HFFc6 (cell line): ENCODE measurements around the gene WDR1. TPM values are rescaled to one million over a fixed set of nuclear protein-coding genes. Genes with fewer than 3 reads are reported as not detected.
A peak's percentile ranks its signal among the peaks of the same experiment; 100 is the strongest.

Experiments
- DNase-seq: peaks from one replicate; pipeline ENCODE4 v3.0.0-alpha.2; 2018
- H3K27ac Mint-ChIP-seq: 2 replicates; pipeline ENCODE4 v1.8.0; 2020; ENCODE audit warnings: mild to moderate bottlenecking, mixed read lengths
- H3K27me3 Mint-ChIP-seq: 2 replicates; pipeline ENCODE4 v1.8.0; 2021; ENCODE audit warnings: mild to moderate bottlenecking, moderate library complexity, mixed read lengths; ENCODE audit not compliant: insufficient read depth
- H3K36me3 Mint-ChIP-seq: 2 replicates; pipeline ENCODE4 v1.8.0; 2021; ENCODE audit warnings: low read depth, mixed read lengths
- H3K4me1 Mint-ChIP-seq: 2 replicates; pipeline ENCODE4 v1.8.0; 2020; ENCODE audit warnings: low read depth, mixed read lengths
- H3K4me3 Mint-ChIP-seq: 2 replicates; pipeline ENCODE4 v1.8.0; 2020; ENCODE audit warnings: mild to moderate bottlenecking, moderate library complexity, mixed read lengths
- H3K9me3 Mint-ChIP-seq: 2 replicates; pipeline ENCODE4 v1.8.0; 2020; ENCODE audit warnings: mild to moderate bottlenecking, mixed read lengths
- CTCF ChIP-seq: fragments of 200-600 bp; sonication (generic); IDR thresholded peaks from 2 replicates; pipeline ENCODE4 v1.5.0; 2021; ENCODE audit warnings: antibody characterized with exemption, mild to moderate bottlenecking
- total RNA-seq, 6 experiments: library from RNA; stranded (reverse); fragmentation: NEBNext Ultra II Directional; extraction: Animal tissue kit (Norgen Biotek cat#: 25700); gene quantifications; 2 replicates in 1 of 6; 3 replicates in 5 of 6; pipeline ENCODE4 v1.2.3, GENCODE V29; 2021

WDR1 gene
- total RNA-seq, 6 experiments from 2014 or later = 720 to 838 (median 782) TPM

GRCh38 chr4:10091531-10092181 is 24.9 kb downstream of the WDR1 start:
- Mint-ChIP-seq H3K36me3 (peaks cover 52% of the 10 kb centered on the region), H3K27ac (peak overlapping the region; percentile 98)
- no peak for TF ChIP-seq CTCF

GRCh38 chr4:10090467-10091250 is 25.9 kb downstream of the WDR1 start:
- DNase-seq = no peak
- Mint-ChIP-seq H3K36me3 (peaks cover 54% of the 10 kb centered on the region), H3K9me3 (no peaks in the 10 kb centered on the region), H3K27ac (peak overlapping the region; percentile 48), H3K27me3 (peaks cover 39% of the 10 kb centered on the region), H3K4me3 (peak overlapping the region; percentile 20; the same call in 1 of the 2 replicates), H3K4me1 (peaks cover 39% of the 10 kb centered on the region)
- TF ChIP-seq CTCF = no peak

More at GRCh38 chr4:10091531-10092181, 24.9 kb downstream of the WDR1 start:
- peak overlapping the region; percentile 42; the same call in 1 of the 2 replicates for H3K4me3 Mint-ChIP-seq
- no peak for DNase-seq
- no peaks in the 10 kb centered on the region for H3K9me3 Mint-ChIP-seq
- H3K27me3 Mint-ChIP-seq = peaks cover 37% of the 10 kb centered on the region
- H3K4me1 Mint-ChIP-seq = peaks cover 49% of the 10 kb centered on the region

- Mint-ChIP-seq H3K4me1 (peaks cover 27% of the 10 kb centered on the region), H3K9me3 (no peaks in the 10 kb centered on the region), H3K27me3 (peaks cover 42% of the 10 kb centered on the region), H3K27ac (peak overlapping the region; percentile 48; the same call in 1 of the 2 replicates), H3K4me3 (no peak overlapping the region), H3K36me3 (peaks cover 56% of the 10 kb centered on the region)
- DNase-seq = no peak
- TF ChIP-seq CTCF = peak; percentile 70
Measured at GRCh38 chr4:10089346-10089745, 27.3 kb downstream of the WDR1 start.

GRCh38 chr4:10088135-10089010 is 28.2 kb downstream of the WDR1 start:
- Mint-ChIP-seq H3K27ac (peak overlapping the region; percentile 38), H3K4me1 (peaks cover 17% of the 10 kb centered on the region), H3K36me3 (peaks cover 47% of the 10 kb centered on the region), H3K4me3 (no peak overlapping the region), H3K9me3 (no peaks in the 10 kb centered on the region), H3K27me3 (peaks cover 38% of the 10 kb centered on the region)
- no peak for DNase-seq
- no peak for TF ChIP-seq CTCF

- Mint-ChIP-seq H3K27ac (peak overlapping the region; percentile 36; the same call in 1 of the 2 replicates), H3K9me3 (no peaks in the 10 kb centered on the region), H3K4me1 (peaks cover 6% of the 10 kb centered on the region), H3K27me3 (peaks cover 38% of the 10 kb centered on the region), H3K36me3 (peaks cover 42% of the 10 kb centered on the region), H3K4me3 (no peak overlapping the region; the same call in 1 of the 2 replicates)
- no peak for DNase-seq
- no peak for TF ChIP-seq CTCF
Measured at GRCh38 chr4:10087152-10087791, 29.3 kb downstream of the WDR1 start.
